ENCODE results near the gene BARHL2.

Gene BARHL2

GRCh38 chr1:90707363-90707710, 9.8 kb downstream of the BARHL2 start:
- peak; percentile 45 for DNase-seq (ENCODE audit: low spot score)
- in situ Hi-C loops (cut with MboI; ENCODE audit: low sequenced_read_pairs, unreplicated experiment): no loop called here
- no peak for TF ChIP-seq CTCF (IDR thresholded peaks at IDR 0.05; ENCODE audit: borderline replicate concordance, control extremely low read depth, extremely low read depth, insufficient read depth, missing control alignments)

GRCh38 chr1:90706437-90707362, 10.4 kb downstream of the BARHL2 start:
- DNase-seq (ENCODE audit: low spot score): peak; percentile 41
- in situ Hi-C loops (cut with MboI; ENCODE audit: low sequenced_read_pairs, unreplicated experiment): no loop called here

GRCh38 chr1:90705956-90706355, 11.1 kb downstream of the BARHL2 start:
- TF ChIP-seq CTCF (IDR thresholded peaks at IDR 0.05; ENCODE audit: borderline replicate concordance, control extremely low read depth, extremely low read depth, insufficient read depth, missing control alignments): no peak
- DNase-seq (ENCODE audit: low spot score): no peak
- in situ Hi-C loops (cut with MboI; ENCODE audit: low sequenced_read_pairs, unreplicated experiment): no loop called here

More at GRCh38 chr1:90706437-90707362, 10.4 kb downstream of the BARHL2 start:
- TF ChIP-seq CTCF (IDR thresholded peaks at IDR 0.05; ENCODE audit: borderline replicate concordance, control extremely low read depth, extremely low read depth, insufficient read depth, missing control alignments): no peak

GRCh38 chr1:90704817-90705216, 12.3 kb downstream of the BARHL2 start:
- no peak for DNase-seq (ENCODE audit: low spot score)
- no peak for TF ChIP-seq CTCF (IDR thresholded peaks at IDR 0.05; ENCODE audit: borderline replicate concordance, control extremely low read depth, extremely low read depth, insufficient read depth, missing control alignments)
- in situ Hi-C loops (cut with MboI; ENCODE audit: low sequenced_read_pairs, unreplicated experiment): no loop called here

GRCh38 chr1:90694846-90695245, 22.3 kb downstream of the BARHL2 start:
- TF ChIP-seq CTCF (IDR thresholded peaks at IDR 0.05; ENCODE audit: borderline replicate concordance, control extremely low read depth, extremely low read depth, insufficient read depth, missing control alignments): no peak
- in situ Hi-C loops (cut with MboI; ENCODE audit: low sequenced_read_pairs, unreplicated experiment): no loop called here
- no peak for DNase-seq (ENCODE audit: low spot score)

- DNase-seq (ENCODE audit: low spot score): no peak
- no peak for TF ChIP-seq CTCF (IDR thresholded peaks at IDR 0.05; ENCODE audit: borderline replicate concordance, control extremely low read depth, extremely low read depth, insufficient read depth, missing control alignments)
- in situ Hi-C loops (cut with MboI; ENCODE audit: low sequenced_read_pairs, unreplicated experiment): no loop called here
These were observed 29.4 kb downstream of the BARHL2 start for GRCh38 chr1:90687747-90688146.

Data from GM13976 (cell line).